Coronary artery (tissue), 2 donors: Measurements from ENCODE around the gene LRTM2.
A peak's percentile ranks its signal among the peaks of the same experiment; 100 is the strongest.

Source experiments
- DNase-seq: peaks from one replicate; pipeline ENCODE4 v3.0.0-alpha.2; 2017; ENCODE audit warnings: low spot score
- H3K27ac ChIP-seq, 2 donors: fragments of 200-600 bp; sonication (generic); one replicate each; pipeline ENCODE4 v1.5.1; 2016 to 2019
- H3K4me3 ChIP-seq: fragments of 200-600 bp; sonication (generic); 2 replicates; pipeline ENCODE4 v1.5.1; 2016; ENCODE audit warnings: mild to moderate bottlenecking, moderate library complexity
- CTCF ChIP-seq: fragments of 200-600 bp; sonication (generic); IDR thresholded peaks from one replicate; pipeline ENCODE4 v1.5.1; 2019; ENCODE audit warnings: antibody characterized with exemption

LRTM2 gene

GRCh38 chr12:1794440-1795090 is 25.8 kb upstream of the LRTM2 start:
- H3K4me3 ChIP-seq, result no peak overlapping the region
- TF ChIP-seq CTCF, result no peak
- H3K27ac ChIP-seq, result no peak overlapping the region
- peak; percentile 60 for DNase-seq

DNA sequence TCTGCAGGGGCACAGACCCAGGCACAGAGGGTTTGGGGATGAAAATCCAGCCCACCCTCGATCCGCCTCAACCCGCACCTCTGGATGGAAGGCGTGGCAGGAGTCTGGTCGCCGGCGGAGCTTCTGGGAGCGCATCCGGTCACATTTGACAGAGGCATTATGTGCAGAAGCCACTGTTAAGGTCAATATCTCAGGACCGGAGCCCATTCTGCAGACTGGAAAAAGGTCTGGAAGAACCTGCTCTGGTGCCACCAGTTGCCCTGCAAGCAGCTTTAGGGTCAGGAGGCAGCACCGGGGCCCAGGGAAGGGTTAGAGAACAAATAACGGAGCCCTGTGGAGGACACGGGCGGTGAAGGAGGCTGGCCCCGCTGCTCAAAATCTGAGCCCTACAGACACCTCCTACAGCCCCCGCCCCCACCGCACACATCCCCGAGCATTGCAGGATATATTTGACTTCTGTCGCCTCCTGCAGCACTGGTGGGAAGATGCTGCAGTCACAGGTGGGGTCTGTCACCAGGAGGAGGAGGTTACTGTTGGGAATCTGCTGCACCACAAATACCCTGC is 25.1 kb upstream of the LRTM2 start:
- Histone ChIP-seq H3K27ac (peak overlapping the region in 1 of 2 donors; percentile 83), H3K4me3 (peak overlapping the region; percentile 78)
- TF ChIP-seq CTCF, result no peak
- DNase-seq, result peak; percentile 68

- Histone ChIP-seq H3K4me3 (peak overlapping the region; percentile 78), H3K27ac (peak overlapping the region; percentile 54 to 83)
- peak; percentile 92 for DNase-seq
- TF ChIP-seq CTCF, result peak; percentile 95
Measured at GRCh38 chr12:1795785-1796514, 24.4 kb upstream of the LRTM2 start.

DNA sequence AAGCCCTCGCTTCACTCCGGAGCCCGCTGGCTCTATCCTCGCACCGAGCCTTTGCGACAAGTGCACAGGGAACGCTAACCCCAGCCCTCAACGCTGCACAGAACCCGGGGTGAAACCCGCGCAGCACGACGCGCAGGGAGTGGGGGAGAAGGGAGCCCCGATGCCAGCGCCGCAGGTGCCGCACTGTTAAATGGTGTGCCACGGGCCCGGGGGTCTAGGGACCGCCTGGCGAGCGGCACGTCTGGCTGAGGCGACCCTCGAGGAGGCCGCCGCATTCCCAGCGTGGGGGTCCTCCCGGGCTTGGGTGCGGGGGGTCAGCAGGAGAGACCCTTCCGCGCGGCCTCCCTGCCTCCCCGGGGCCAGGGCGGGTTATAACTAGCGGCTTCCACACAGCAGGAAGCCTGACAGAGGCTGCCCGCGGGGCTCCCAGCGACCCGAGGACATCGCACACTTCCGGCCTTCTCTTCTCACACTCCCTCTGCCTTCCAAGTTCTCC is 23.8 kb upstream of the LRTM2 start:
- peak; percentile 78 for DNase-seq
- TF ChIP-seq CTCF, result no peak
- Histone ChIP-seq H3K4me3 (peak overlapping the region; percentile 78), H3K27ac (peak overlapping the region; percentile 54 to 83)

DNA sequence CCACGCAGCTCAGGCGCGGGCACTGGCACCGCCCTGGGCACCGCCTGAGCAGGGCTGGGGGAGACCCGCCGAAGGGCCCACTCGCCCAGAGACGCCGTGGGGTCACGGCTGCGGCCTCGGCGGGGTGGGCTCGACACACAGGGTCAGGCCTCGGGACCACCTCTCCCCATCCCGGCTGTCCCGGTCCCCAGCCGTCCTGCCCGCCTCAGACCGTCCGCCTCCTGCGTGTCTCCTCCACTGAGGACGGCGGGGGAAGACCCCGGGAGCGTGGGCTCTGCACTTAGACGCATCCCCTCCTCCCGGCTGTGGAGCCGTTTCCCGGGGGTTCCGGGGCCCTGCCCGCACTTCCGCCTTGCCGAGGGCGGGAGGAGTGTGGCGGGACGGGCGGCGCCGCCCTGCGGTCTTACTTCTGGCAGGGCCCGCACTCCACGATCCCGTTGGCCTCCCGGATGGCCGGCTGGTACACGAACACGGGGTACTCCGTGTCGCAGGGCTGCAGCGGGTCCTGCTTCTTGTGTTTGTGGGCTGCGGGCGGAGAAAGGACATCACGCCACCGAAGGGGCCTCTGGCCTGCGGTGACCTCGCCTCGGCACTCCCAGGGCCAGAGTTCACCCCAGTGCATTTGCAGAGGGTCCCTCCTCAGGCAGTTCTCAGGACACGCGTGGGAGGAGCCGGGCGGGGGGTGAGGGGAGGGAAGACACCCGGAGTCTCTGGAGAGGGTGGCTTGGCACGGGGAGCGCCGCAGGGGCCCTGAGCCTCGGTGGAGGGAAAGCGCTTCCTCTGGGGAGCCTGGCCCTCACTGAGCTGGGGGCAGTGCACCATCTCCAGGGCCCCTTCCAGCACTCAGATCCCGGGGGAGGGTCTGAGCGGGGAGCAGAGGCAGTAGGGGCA is 23.1 kb upstream of the LRTM2 start:
- Histone ChIP-seq H3K4me3 (peak overlapping the region; percentile 78), H3K27ac (peak overlapping the region; percentile 54 to 83)
- DNase-seq, result peak; percentile 78
- no peak for TF ChIP-seq CTCF

- peak overlapping the region in 1 of 2 donors; percentile 83 for H3K27ac ChIP-seq
- H3K4me3 ChIP-seq, result no peak overlapping the region
- DNase-seq, result peak; percentile 73
- no peak for TF ChIP-seq CTCF
Measured at GRCh38 chr12:1797991-1798640, 22.2 kb upstream of the LRTM2 start.
